Keratinocyte (primary cell): ENCODE data around the gene HHATL.

Experiments used
- EZH2 ChIP-seq: IDR thresholded peaks from one replicate; pipeline ENCODE4 v1.6.1; 2012; ENCODE audit warnings: inconsistent platforms, mild to moderate bottlenecking, low read length, moderate library complexity
- TF ChIP-seq, protein P1 (sequence below), 3 experiments: IDR thresholded peaks in 1 of 3; conservative IDR thresholded peaks in 1 of 3; optimal IDR thresholded peaks in 1 of 3; 2 replicates in 2 of 3; 3 replicates in 1 of 3; pipeline versions ENCODE3 to v1.5.1; 2011; ENCODE audit warnings: low read length in 3 of 3, mild to moderate bottlenecking in 3 of 3, moderate library complexity in 2 of 3, control low read depth in 1 of 3, inconsistent platforms in 1 of 3; ENCODE audit not compliant: insufficient read depth in 2 of 3; ENCODE audit errors: extremely low read depth in 1 of 3

DNA sequence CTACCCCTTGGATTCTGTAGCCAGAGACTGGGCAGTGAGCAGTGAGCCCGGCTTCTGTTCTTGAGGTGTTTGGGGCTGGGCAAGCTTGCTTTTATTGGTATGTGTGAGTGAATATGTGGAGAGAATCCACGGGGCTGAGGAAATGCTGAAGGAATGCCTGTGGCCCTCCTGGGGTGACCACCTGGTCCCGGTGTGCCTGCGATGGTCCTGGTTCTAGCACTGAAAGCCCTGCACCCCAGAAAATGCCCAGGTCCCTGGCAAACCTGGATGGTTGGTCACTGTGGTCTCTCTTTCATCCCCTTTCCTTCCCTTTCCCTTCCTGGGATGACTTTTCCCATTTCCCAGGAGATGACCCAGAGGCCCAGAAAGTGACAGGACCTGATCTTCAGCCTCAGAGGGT lies 44.9 kb downstream of the HHATL start:
- TF ChIP-seq, protein P1, sequence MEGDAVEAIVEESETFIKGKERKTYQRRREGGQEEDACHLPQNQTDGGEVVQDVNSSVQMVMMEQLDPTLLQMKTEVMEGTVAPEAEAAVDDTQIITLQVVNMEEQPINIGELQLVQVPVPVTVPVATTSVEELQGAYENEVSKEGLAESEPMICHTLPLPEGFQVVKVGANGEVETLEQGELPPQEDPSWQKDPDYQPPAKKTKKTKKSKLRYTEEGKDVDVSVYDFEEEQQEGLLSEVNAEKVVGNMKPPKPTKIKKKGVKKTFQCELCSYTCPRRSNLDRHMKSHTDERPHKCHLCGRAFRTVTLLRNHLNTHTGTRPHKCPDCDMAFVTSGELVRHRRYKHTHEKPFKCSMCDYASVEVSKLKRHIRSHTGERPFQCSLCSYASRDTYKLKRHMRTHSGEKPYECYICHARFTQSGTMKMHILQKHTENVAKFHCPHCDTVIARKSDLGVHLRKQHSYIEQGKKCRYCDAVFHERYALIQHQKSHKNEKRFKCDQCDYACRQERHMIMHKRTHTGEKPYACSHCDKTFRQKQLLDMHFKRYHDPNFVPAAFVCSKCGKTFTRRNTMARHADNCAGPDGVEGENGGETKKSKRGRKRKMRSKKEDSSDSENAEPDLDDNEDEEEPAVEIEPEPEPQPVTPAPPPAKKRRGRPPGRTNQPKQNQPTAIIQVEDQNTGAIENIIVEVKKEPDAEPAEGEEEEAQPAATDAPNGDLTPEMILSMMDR (optimal IDR thresholded peaks at IDR 0.05 in 1 of 3, IDR thresholded peaks at IDR 0.05 in 1 of 3, conservative IDR thresholded peaks at IDR 0.05 in 1 of 3; ENCODE audit: extremely low read depth in 1 of 3, insufficient read depth in 2 of 3, low read length in 3 of 3), result no peak
- TF ChIP-seq EZH2, result no peak
